Measurements from ENCODE around the gene PREX1.
A peak's percentile ranks its signal among the peaks of the same experiment; 100 is the strongest.

The PREX1 gene

GRCh38 chr20:48652961-48653705 is 174.7 kb downstream of the PREX1 start:
- DNase-seq: no peak

GRCh38 chr20:48651960-48652359 is 175.8 kb downstream of the PREX1 start:
- no peak for DNase-seq

- DNase-seq: no peak
Observed at GRCh38 chr20:48651271-48651670, 176.5 kb downstream of the PREX1 start.

- DNase-seq: no peak
Observed at GRCh38 chr20:48649868-48650267, 177.9 kb downstream of the PREX1 start.

GRCh38 chr20:48649104-48649626 is 178.6 kb downstream of the PREX1 start:
- DNase-seq: no peak

GRCh38 chr20:48648482-48649051 is 179.2 kb downstream of the PREX1 start:
- no peak for DNase-seq

- DNase-seq: no peak
Observed at GRCh38 chr20:48647858-48648257, 179.9 kb downstream of the PREX1 start.

GRCh38 chr20:48645666-48646065 is 182.1 kb downstream of the PREX1 start:
- no peak for DNase-seq

GRCh38 chr20:48644286-48644828 is 183.4 kb downstream of the PREX1 start:
- DNase-seq: no peak

- no peak for DNase-seq
Observed at GRCh38 chr20:48642105-48642880, 185.5 kb downstream of the PREX1 start.

- no peak for DNase-seq
Observed at GRCh38 chr20:48640871-48641270, 186.9 kb downstream of the PREX1 start.

GRCh38 chr20:48639899-48640298 is 187.9 kb downstream of the PREX1 start:
- no peak for DNase-seq

GRCh38 chr20:48638546-48638945 is 189.3 kb downstream of the PREX1 start:
- DNase-seq: no peak

- DNase-seq: no peak
Observed at GRCh38 chr20:48637461-48637860, 190.3 kb downstream of the PREX1 start.

GRCh38 chr20:48636301-48636700 is 191.5 kb downstream of the PREX1 start:
- no peak for DNase-seq

- DNase-seq: peak in 3 of 4 experiments; percentile 14 to 40 (median 18)
Observed at GRCh38 chr20:48635791-48636267, 192.0 kb downstream of the PREX1 start.

- no peak for DNase-seq
Observed at GRCh38 chr20:48635361-48635760, 192.4 kb downstream of the PREX1 start.

GRCh38 chr20:48634641-48635040 is 193.2 kb downstream of the PREX1 start:
- DNase-seq: no peak

GRCh38 chr20:48633620-48634257 is 194.1 kb downstream of the PREX1 start:
- no peak for DNase-seq

GRCh38 chr20:48632825-48633619 is 194.8 kb downstream of the PREX1 start:
- no peak for DNase-seq

- DNase-seq: no peak
Observed at GRCh38 chr20:48632017-48632824, 195.6 kb downstream of the PREX1 start.
